ENCODE measurements around the gene PPM1B. TPM values are rescaled to one million over a fixed set of nuclear protein-coding genes. Genes with fewer than 3 reads are reported as not detected.
A peak's percentile ranks its signal among the peaks of the same experiment; 100 is the strongest.

PPM1B gene
- total RNA-seq (2013; cell fraction: nucleolus; rRNA removed), result 131 and 134 TPM in 2 replicates
- total RNA-seq (2014; rRNA removed) (16.3 and 21.9 TPM in 2 replicates), total RNA-seq (2014; rRNA removed; fragmentation: Illumina TruSeq; extraction: Trizol) (39.8 and 40.2 TPM in 2 replicates), total RNA-seq (2021) (31.1 and 33.2 TPM in 2 replicates), polyA plus RNA-seq (2011; rRNA removed) (53.4 and 82.6 TPM in 2 replicates), polyA plus RNA-seq (2014; fragmentation: Illumina TruSeq; extraction: Trizol) (36.3 and 50.2 TPM in 2 replicates), polyA plus RNA-seq (2014; fragmentation: Nextera tagmentation; extraction: Ambion mirVana) (10 to 100 TPM; 12.5 to 22.3 TPM), polyA plus RNA-seq (2014; rRNA removed) (22.6 and 27.5 TPM in 2 replicates), polyA plus RNA-seq (2016; fragmentation: Nextera tagmentation; extraction: Ambion mirVana) (10 to 100 TPM; 37.0 to 42.1 TPM), polyA minus RNA-seq (2011; rRNA and poly(A)+ RNA removed) (60.8 and 94.6 TPM in 2 replicates), Bru-seq, nascent RNA (percentile 90 among the genes with signal in this experiment), BruChase-seq, experiment 1, labeled RNA remaining after a 6-hour chase (percentile 98 among the genes with signal in this experiment), BruChase-seq, experiment 2, labeled RNA remaining after a 2-hour chase (percentile 99 among the genes with signal in this experiment)
- 18.4 TPM for polyA plus RNA-seq (2011; ENCODE audit: low read depth)
- 15.7 and 18.1 TPM in 2 replicates for polyA plus RNA-seq (2011; cell fraction: cytosol; rRNA removed)
- 13.9 and 16.1 TPM in 2 replicates for polyA plus RNA-seq (2011; cell fraction: nucleus; rRNA removed)
- 21.0 and 23.6 TPM in 2 replicates for polyA plus RNA-seq (2012)
- 27.3 and 31.1 TPM in 2 replicates for polyA minus RNA-seq (2011; cell fraction: cytosol; rRNA and poly(A)+ RNA removed)
- polyA minus RNA-seq (2011; cell fraction: nucleus; rRNA and poly(A)+ RNA removed), result 20.7 and 28.8 TPM in 2 replicates
- long read RNA-seq, experiment 1, partial matches to known transcripts, result 0 of 7 reads
- long read RNA-seq, experiment 1, other reads (novel, unspliced or antisense), result 2 of 7 reads
- long read RNA-seq, experiment 2, partial matches to known transcripts, result 35 of 38 reads
- long read RNA-seq, experiment 2, other reads (novel, unspliced or antisense), result 1 of 38 reads

- Histone ChIP-seq H2AFZ (ENCODE audit: control insufficient read depth, low read depth, low read length) (peak within 1 kb of the TSS; percentile 97), H3K9me3 (replicated peaks; ENCODE audit: control insufficient read depth, insufficient read depth, low read length) (no peaks in the 10 kb centered on the region), H3K27me3 (replicated peaks in 1 of 2; ENCODE audit: control insufficient read depth in 2 of 2, insufficient read depth in 2 of 2, low read length in 1 of 2) (no peaks in the 10 kb centered on the region), H3K4me1 (ENCODE audit: control insufficient read depth, insufficient read depth, low read length) (no peaks in the 10 kb centered on the region), H3K4me2 (ENCODE audit: control insufficient read depth, insufficient read depth) (peak within 1 kb of the TSS; percentile 65), H3K36me3 (ENCODE audit: control insufficient read depth in 2 of 2, insufficient read depth in 2 of 2, low read length in 1 of 2) (no peaks in the 10 kb centered on the region), H3K79me2 (ENCODE audit: control insufficient read depth, insufficient read depth, low read length) (peaks cover 50% of the 10 kb centered on the region), H3K4me3 (peak within 1 kb of the TSS; percentile 83), H3K27ac (ENCODE audit: control insufficient read depth, insufficient read depth) (peak within 1 kb of the TSS; percentile 92), H3K9ac (ENCODE audit: control insufficient read depth, insufficient read depth, low read length) (peak within 1 kb of the TSS; percentile 87), H4K20me1 (ENCODE audit: control insufficient read depth, insufficient read depth) (no peaks in the 10 kb centered on the region)
- ChIA-PET RAD21 (ENCODE audit: unreplicated experiment) (interaction anchor here (0.6 to 2.8 kb wide), 9 partner anchors 10 to 765 kb away, joined by 3 to 18 read pairs (median 4); partner anchors contain the start of genes CAMKMT and PREPL), POLR2A (interaction anchor here (0.6 to 2.4 kb wide), 11 partner anchors 12 to 203 kb away, joined by 3 to 14 read pairs (median 4); partner anchors contain the start of genes CAMKMT and PREPL), SMC1A (ENCODE audit: uncharacterized antibody, unreplicated experiment) (interaction anchor here (0.8 to 2.4 kb wide), 6 partner anchors 17 to 81 kb away, joined by 3 to 10 read pairs (median 4); no protein-coding TSS in a partner anchor), CTCF (no interaction called here)
- DNase-seq (ENCODE audit: low read depth, low spot score) (no peak), ATAC-seq (peak; percentile 79), FAIRE-seq (no peak)
- BruUV-seq (replicated peaks), result no TSS peak
- WGBS (ENCODE audit: insufficient coverage, insufficient replicate concordance, low lambda C conversion rate, missing lambda C conversion rate), result under 1% methylated on average over 42 of the region's 49 CpGs
- in situ Hi-C loops (cut with MboI), result no loop called here
- intact Hi-C loops (cut with micrococcal nuclease; ENCODE audit: unreplicated experiment), result loop anchor here (2.0 kb wide), 2 partner anchors 22 to 78 kb away; no protein-coding TSS in a partner anchor
- no peak for TF ChIP-seq PML (IDR thresholded peaks at IDR 0.05; ENCODE audit: low read length)
- TF ChIP-seq LARP7 (IDR thresholded peaks at IDR 0.05), result no peak
- TF ChIP-seq SUPT20H (IDR thresholded peaks at IDR 0.05; ENCODE audit: borderline replicate concordance, control insufficient read depth, low read depth, low read length), result no peak
- TF ChIP-seq POLR2A (IDR thresholded peaks at IDR 0.05; ENCODE audit: low read depth, low read length), result peak; percentile 92
- TF ChIP-seq CBFB (IDR thresholded peaks at IDR 0.05; ENCODE audit: low read depth), result peak; percentile 51; the same call in 1 of the 2 replicates
- TF ChIP-seq MAX (IDR thresholded peaks at IDR 0.05; ENCODE audit: low read depth, low read length), result no peak
- TF ChIP-seq BACH1 (IDR thresholded peaks at IDR 0.05; ENCODE audit: borderline replicate concordance), result peak; percentile 57; the same call in 1 of the 2 replicates
- TF ChIP-seq ZBTB11 (CRISPR knock-in tag; IDR thresholded peaks at IDR 0.05), result no peak
- TF ChIP-seq SREBF2 (IDR thresholded peaks at IDR 0.05; ENCODE audit: low read length), result no peak
- TF ChIP-seq SMAD5 (IDR thresholded peaks at IDR 0.05; ENCODE audit: low read depth), result no peak
- peak; percentile 92 for TF ChIP-seq TAF1 (IDR thresholded peaks at IDR 0.05; ENCODE audit: borderline replicate concordance, low read depth, low read length)
- peak; percentile 64 for TF ChIP-seq SP1 (IDR thresholded peaks at IDR 0.05; ENCODE audit: low read depth, low read length)
- TF ChIP-seq BHLHE40 (IDR thresholded peaks at IDR 0.05; ENCODE audit: borderline replicate concordance in 1 of 2, low read depth in 2 of 2, low read length in 1 of 2), result peak in 1 of 2 experiments; percentile 12; a peak in 1 of 4 replicates
- TF ChIP-seq ATF2 (IDR thresholded peaks at IDR 0.05; ENCODE audit: low read length), result no peak
- TF ChIP-seq CBX5 (IDR thresholded peaks at IDR 0.05; ENCODE audit: low read depth), result 0 out of 2 replicates have a peak, but pooled peaks have one; percentile 37
Measured at GRCh38 chr2:44168681-44169154, at the start of gene PPM1B. PPM1B (plus strand) TSS chr2:44168875; CDS start chr2:44201200, 32,325 bp downstream.

All from GM12878 (cell line).